HK-2 (cell line): ENCODE data around the gene TXNRD1.
"Not testable (repeated sequence)": the region's sequence is repeated elsewhere in the genome, so short reads cannot be mapped to it uniquely, and the experiment has no call there.

Experiments used
- DNase-seq: peaks from one replicate; pipeline ENCODE4 v3.0.0-alpha.2; 2018; ENCODE audit not compliant: unreplicated experiment

TXNRD1 gene

DNA sequence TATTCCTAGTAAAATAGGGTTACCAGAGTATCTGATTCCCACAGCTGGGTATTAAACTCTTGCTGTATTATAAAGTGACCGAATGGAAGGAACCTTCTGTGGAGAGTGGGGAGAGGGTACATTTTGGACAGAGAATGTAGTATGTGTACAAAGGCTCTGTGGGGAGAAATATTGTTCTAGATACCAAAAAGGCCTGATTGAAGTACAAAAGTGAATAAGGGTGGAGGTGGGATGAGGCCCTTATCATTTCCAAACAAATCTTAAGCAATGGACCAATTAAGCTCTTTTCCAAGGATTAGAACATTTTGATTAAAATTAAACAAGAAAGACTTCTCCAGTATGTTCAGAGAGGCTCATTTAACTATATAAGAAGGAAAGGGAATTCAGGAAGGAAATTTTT is 108.3 kb downstream of the TXNRD1 start:
- no peak for DNase-seq

DNA sequence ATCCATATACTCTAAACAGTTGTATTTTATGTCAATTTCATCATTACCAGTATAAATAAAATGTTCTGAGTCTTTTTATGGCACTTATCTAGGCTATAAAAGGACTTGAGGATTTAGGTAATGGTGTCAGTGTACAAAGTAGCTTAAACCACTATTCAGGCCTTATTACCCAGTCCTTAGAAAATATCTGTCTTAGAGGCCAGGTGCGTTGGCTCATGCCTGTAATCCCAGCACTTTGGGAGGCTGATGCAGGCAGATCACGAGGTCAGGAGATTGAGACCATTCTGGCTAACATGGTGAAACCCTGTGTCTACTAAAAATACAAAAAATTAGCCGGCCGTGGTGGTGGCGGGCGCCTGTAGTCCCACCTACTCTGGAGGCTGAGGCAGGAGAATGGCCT is 112.7 kb downstream of the TXNRD1 start:
- not testable (repeated sequence) for DNase-seq

DNA sequence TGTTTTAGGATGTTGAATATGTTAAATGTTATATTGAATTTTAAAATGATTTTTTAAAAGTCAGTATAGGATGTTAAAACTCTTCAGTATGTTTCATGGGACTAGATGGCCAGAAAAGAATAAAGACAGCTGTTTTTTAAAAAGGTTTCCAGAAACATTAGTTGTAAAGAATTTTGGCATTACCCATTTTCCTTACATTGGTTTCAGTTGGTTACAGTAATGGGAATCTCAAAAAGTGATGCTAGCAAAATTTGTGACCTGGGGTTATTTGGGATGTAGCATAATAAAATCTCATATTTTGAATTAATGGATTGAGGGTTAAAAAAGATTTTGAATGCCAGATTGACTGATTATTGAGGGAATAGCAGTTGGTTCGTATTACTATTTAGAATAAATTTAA is 113.2 kb downstream of the TXNRD1 start:
- DNase-seq, result no peak

DNA sequence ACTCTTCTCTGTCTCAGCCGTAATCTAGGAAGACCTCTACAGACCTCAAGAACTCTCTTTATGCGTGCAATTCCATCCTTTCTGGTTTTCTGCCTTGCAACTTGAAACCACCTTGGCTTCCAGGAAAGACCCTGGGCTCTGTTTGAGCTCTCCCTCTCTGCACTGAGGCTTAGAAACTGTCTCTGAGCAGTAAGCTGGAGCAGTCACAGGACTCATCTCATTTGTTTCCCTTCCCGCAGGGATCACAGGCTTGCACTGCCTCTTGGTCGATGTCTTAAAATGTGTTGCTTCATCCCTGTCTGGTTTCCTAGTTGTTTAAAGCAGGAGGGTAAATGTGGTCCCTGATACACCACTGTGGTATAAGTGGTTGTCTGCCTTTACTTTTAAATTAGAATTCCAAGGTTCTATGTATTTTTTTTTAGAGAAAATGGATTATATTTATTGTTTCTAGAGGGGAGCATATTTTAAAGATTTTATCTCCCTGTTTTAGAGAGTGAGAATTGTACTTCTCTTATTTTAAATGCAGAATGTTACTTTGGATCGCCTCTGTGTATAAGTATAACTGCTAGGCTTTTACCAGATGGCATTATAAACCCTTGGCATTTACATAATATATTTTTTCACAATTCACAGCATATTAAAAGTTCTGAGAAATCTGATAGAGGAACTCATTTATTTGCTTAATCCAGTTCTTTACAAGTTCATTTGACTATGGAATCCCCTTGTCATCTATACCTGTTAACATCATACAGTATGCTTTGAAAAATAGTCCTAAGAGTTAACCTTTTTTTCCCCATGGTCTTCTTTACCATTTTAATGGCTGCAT is 114.3 kb downstream of the TXNRD1 start:
- no peak for DNase-seq

DNA sequence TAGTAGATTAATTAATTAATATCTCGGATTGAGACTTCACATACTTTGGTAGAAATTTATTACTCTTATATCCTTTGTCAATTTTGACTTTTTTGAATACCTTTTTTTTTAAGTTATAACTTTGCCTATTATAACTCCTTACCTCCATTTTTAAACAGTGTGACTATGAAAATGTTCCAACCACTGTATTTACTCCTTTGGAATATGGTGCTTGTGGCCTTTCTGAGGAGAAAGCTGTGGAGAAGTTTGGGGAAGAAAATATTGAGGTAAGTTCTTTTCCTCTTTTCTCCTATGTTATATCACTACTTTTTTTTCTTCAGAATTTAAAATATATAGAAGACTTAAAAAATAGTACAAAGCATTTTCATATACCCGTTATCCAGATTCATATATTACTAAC is 115.8 kb downstream of the TXNRD1 start:
- no peak for DNase-seq

DNA sequence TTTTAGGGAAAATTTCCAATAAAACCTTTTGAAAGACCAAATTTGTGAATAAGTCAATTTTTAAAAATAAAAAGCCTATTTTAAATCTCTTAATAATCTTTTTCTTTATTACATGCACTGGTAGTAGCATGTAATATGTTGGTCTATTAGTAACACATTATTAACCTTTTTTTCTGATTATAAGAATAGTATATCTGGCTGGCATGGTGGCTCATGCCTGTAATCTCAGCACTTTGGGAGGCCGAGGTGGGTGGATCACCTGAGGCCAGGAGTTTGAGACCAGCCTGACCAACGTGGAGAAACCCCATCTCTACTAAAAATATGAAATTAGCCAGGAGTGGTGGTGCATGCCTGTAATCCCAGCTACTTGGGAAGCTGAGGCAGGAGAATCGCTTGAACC is 116.7 kb downstream of the TXNRD1 start:
- not testable (repeated sequence) for DNase-seq

DNA sequence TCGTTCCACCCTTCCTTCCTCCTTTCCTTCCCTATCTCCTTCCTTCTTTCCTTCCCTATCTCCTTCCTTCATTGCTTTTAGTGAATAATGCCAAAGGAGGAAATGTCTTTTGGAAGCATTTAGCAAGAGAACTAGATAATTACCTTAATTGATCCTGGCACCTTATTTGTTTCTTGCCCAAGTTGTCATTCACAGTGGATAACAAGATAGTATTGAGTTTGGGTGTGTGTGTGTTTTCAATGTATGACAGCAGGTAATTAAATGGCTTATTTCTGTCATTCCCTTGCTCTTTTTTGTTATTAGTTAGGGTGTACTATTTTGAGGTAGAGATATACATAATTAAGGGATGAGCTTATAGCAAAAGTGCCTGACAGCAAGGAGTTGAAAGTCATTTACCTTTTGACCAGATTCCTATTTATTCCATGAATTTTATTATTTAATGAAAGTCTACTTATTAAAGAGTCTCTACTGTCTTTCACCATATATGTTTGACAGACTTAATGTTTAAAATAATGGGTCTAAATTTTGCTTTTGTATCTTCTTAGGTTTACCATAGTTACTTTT is 118.2 kb downstream of the TXNRD1 start:
- no peak for DNase-seq

DNA sequence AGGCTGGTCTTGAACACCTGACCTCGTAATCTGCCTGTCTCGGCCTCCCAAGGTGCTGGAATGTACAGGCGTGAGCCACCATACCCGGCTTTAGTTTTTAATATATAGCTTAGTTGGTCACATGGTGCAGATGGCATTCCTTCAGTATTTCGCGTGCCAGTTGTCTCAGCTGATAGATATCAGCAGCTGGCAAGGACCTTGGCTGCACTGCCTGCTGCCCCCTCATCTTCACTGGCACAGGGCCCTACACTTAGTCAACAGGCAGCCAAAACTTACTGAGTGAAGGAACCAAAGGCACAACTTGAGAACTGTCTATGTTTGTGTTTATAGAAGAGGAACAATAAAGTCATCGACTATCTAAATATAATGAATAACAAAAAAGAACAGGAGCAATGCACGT is 119.0 kb downstream of the TXNRD1 start:
- DNase-seq, result no peak

DNA sequence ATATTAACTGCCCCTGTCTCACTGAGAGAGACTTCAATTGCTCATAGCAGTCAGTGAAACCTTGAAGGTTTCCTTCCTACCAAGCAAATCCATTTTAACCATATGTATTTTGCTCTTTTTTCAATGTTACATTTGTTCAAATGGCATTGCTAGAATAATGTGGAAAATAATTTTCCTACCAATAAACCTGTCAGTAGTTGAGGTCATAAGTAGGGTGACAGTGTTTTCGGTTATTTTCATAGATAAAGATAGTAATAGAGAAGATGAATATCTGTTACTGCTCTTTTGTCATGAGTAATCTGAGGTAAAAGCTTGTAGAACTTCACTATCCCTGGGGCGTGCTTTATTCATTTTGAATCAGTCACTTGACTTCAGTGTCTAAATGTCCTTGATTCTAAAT is 120.5 kb downstream of the TXNRD1 start:
- DNase-seq, result no peak

DNA sequence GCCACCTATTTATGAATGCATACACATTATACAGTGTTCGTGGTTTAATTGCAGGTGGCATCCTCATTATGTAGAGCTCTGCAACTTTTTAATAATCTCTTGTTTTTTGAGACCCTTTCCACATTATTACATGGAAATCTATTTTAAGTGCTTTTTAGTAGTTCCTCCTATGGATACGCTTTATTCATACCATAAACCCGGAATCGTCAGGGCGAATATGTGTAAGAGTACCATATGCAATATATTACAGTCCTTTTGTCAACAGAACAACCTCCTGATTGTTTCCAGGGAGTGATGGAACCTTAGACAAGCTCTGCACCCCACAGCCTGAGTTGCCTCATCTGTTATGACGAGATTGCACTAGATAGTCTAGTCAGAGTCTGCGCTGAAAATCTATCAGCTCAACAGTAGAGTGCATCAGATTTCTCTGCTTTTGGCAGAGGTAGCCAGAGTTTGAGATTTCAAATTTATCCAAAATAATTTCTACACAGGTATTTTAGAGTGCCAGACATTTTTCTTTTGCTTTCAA is 121.5 kb downstream of the TXNRD1 start:
- DNase-seq, result no peak

DNA sequence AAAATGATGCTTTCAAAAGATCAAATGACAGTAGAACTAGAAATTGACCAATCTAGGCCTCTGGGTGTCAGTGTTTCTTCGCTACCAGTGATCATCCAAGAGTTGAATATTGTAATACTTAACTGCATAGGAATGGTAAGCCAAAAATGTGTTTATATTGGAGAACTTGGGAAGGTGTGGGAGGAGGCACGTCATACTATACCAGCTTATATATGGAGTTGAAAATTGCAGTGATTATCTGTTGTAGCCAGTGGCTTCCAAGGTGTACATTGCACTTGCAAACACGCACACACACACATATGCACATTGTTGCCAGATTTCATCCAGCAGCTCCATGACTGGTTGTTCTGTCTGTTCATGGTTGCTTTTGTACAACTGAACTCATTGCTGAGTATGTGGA is 124.1 kb downstream of the TXNRD1 start:
- no peak for DNase-seq

DNA sequence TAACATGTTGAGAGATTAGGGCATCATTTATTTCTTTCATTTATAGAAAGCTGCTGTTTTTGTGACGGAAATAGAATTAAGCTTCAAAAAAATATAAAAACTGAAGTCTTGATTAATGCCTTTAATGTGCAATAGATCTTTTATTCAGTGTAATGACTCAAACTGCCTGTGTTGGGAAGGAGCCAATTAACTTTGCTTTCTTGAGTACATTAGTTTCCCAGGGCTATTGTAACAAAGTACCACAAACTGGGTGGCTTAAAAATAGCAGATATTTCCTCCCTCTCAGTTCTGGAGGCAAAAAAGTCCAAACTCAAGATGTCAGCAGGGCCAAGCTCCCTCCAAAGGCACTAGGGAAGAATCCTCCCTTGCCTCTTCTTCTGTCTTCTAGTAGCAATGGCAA is 124.6 kb downstream of the TXNRD1 start:
- DNase-seq, result no peak

DNA sequence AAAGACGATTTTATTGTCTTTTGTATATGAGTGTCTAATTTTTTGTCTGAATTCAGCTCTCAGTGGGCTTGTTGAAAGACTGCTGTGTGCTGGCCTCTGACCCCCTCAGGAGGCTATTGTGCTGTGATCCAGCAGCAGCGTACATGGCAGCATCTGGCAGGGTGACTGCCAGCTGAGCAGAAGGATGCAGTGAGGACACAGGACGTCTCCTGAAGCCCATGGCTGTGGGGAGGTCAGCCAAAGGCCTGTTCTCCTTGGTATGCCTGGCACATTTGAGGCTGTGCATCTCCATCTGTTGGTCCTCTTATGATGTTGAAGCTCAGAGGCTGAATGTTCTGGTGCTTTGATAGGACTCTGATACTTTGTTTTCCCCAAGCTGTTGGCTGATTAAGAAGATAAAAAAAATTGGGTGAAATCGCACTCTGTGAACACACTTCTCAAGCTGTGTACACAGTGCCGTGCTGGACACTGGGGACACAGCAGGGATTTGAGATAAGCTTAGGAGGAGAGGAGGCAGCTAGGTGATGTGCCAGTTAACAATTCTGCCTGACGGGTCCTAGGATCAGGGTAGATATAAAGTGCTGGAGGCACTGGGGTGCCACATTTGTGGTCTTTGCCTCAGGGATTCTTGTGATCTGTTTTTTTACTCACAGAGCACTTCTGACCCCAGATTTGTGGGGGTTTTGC is 125.5 kb downstream of the TXNRD1 start:
- no peak for DNase-seq

DNA sequence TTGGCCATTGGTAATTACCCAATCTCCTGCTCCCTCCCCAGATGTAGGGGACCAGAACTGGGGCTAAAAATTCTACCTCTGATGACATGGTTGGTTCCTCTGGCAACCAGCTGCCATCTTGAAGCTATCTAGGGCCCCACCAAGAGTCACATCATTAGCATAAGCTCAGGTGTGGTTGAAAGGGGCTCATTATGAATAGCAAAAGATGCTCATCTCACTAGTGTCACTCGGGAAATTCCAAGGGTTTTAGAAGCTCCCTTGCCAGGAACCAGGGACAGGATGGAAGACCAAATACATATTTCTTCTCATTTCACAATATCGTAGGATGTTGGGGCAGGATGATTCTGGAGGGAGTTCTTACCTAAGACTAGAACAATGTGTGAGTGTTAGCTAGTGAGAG is 126.6 kb downstream of the TXNRD1 start:
- no peak for DNase-seq

DNA sequence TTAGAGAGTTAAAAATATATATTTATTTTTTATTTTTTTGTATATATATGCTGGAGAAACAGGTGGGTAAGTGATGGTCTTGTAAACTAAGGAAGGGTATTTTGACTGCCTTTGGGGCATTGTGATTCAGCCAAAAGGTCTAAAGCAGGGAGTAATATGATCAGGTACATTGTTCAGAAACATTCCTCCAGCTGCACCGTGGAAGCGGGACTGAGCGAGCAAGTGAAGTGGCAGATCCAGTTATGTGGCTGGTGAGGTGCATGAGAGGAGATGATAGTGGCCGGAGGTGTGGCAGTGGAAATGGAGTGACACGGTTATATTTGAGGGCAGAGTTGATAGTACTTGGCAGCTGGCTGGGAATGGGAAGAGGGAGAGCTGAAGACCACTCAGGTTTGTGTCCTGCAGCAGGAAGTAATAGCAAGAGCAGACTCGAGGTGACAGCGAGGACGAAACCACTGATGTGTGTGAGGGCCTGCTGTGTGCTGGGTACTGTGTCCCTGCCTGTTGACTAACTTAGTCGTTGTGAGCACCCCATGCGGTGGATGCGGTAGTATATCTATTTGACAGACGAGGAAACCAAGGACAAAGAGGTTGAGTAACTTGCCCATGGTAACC is 127.2 kb downstream of the TXNRD1 start:
- DNase-seq, result no peak

DNA sequence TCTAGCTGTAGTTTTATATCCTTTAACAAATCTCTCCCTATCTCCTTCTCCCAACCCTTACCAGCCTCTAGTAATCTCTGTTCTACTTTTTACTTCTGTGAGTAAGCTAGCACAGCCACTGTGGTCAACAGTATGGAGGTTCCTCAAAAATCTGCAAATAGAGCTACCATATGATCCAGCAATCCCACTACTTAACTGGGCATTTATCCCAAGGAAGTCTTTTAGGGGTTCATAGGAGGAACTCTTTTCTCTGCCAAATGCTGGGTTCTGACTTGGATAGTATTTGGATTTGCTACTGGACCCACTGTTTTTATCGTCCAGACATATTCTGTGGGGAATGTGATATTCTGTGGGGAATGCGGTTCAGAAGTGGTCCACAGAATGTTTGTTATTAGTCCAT is 129.1 kb downstream of the TXNRD1 start:
- no peak for DNase-seq

DNA sequence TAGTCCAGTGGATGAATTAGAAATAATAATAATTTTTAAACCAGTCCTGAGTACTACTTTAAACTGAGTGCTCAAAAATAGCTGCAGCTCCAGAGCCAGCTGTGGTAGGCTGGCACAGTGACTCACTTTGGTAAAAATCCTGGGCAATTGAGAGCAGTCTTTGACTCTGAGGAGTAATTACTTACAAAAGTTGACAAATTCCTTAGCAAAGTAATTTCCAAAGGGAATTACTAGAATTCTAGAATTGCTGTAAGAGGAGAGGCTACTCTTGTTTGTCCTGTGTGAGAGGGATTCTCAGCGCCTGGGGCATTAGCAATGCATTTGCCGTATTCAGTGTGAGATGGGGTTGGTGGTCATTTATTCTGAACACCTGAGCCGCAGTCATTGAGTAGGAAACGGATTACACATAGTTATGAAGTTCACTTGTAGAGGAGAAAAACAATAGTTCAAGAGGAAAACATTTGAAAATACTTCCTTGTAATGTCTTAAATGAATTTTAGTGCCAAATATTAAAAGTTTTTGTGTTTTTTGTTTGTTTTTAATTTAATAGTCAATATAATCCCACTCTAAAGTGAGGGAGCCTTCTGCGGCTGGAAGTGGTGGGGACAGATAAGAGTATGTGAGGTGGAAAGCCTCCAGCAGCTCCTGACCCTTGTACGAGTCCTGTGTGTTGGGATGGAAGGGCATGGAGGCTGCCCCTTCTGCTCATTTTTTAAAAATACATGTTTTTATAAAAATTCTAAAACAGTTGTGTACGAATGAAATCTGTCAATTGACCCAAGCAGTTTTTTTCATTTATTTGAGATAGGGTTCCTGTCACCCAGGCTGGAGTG is 129.9 kb downstream of the TXNRD1 start:
- DNase-seq, result no peak

DNA sequence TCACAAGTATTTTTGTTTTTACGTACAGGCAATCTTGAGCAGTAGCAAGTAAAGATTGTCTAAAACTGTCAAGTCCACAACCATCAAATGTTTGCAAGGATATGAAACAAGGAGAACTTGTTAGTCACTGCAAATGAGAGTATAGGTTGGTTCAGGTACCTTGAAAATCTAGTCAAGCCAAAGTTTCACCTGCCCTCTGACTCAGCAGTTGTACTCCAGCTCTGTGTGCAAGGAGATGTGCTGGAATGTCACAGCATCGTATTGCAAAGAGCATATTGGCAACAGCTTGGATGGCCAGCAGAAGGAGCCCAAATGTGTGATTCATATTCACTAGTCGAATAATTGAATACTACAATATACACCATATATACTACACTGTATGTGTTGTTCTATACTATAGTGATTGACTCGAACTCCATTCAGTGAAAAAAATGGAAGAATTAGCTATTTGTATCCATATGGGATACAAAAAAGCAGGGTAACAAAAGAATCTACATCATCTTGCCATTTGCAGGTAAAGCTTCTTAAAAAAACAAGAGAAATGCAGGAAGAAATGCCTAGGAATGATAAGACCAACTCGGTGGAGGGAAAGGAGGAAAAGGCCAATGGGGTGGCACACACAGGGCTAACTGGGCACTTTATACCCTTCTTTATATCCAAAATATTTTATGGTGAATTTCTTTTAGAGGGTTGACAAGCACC is 131.9 kb downstream of the TXNRD1 start:
- DNase-seq, result no peak

DNA sequence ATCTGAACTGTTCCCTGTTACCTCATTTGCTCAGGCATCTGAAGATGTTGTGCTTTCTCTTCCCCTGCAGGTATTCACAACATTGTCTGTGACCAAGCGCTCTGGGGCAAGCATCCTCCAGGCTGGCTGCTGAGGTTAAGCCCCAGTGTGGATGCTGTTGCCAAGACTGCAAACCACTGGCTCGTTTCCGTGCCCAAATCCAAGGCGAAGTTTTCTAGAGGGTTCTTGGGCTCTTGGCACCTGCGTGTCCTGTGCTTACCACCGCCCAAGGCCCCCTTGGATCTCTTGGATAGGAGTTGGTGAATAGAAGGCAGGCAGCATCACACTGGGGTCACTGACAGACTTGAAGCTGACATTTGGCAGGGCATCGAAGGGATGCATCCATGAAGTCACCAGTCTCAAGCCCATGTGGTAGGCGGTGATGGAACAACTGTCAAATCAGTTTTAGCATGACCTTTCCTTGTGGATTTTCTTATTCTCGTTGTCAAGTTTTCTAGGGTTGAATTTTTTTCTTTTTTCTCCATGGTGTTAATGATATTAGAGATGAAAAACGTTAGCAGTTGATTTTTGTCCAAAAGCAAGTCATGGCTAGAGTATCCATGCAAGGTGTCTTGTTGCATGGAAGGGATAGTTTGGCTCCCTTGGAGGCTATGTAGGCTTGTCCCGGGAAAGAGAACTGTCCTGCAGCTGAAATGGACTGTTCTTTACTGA is 132.9 kb downstream of the TXNRD1 start:
- DNase-seq, result no peak

DNA sequence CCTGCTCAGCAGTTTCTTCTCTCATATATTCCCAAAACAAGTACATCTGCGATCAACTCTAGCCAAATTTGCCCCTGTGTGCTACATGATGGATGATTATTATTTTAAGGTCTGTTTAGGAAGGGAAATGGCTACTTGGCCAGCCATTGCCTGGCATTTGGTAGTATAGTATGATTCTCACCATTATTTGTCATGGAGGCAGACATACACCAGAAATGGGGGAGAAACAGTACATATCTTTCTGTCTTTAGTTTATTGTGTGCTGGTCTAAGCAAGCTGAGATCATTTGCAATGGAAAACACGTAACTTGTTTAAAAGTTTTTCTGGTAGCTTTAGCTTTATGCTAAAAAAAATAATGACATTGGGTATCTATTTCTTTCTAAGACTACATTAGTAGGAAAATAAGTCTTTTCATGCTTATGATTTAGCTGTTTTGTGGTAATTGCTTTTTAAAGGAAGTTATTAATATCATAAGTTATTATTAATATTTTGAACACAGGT is 133.5 kb downstream of the TXNRD1 start:
- DNase-seq, result no peak
